Lung (tissue), 12 donors: Measurements from ENCODE around the gene LHFPL3. TPM values are rescaled to one million over a fixed set of nuclear protein-coding genes. Genes with fewer than 3 reads are reported as not detected.

Experiments used
- ATAC-seq: fragments of 200-7000 bp; cut with Tn5 transposase; one replicate; pipeline ENCODE4 v1.9.1; 2020; ENCODE audit warnings: moderate number of reproducible peaks; ENCODE audit not compliant: insufficient read depth, low FRiP score
- DNase-seq, 3 donors: peaks; one replicate each; pipeline ENCODE4 v3.0.0-alpha.2; 2013 to 2017
- H3K27ac ChIP-seq, 2 donors: one replicate each; pipeline ENCODE4 v1.5.1; 2013; ENCODE audit warnings: mild to moderate bottlenecking in 2 of 2, moderate library complexity in 2 of 2, control low read depth in 1 of 2, inconsistent platforms in 1 of 2, low read depth in 1 of 2, low read length in 1 of 2
- H3K27me3 ChIP-seq, 3 donors: one replicate each; pipeline ENCODE4 v1.5.1; 2013; ENCODE audit warnings: low read length in 2 of 3; ENCODE audit not compliant: control insufficient read depth in 3 of 3, insufficient read depth in 3 of 3
- H3K36me3 ChIP-seq, 4 donors: one replicate each; pipeline ENCODE4 v1.5.1; 2013; ENCODE audit warnings: low read length in 4 of 4, mild to moderate bottlenecking in 1 of 4, moderate library complexity in 1 of 4; ENCODE audit not compliant: control insufficient read depth in 4 of 4, insufficient read depth in 4 of 4
- H3K4me1 ChIP-seq, 5 donors: one replicate each; pipeline ENCODE4 v1.5.1; 2013; ENCODE audit warnings: low read length in 5 of 5, mild to moderate bottlenecking in 2 of 5, moderate library complexity in 1 of 5; ENCODE audit not compliant: control insufficient read depth in 5 of 5, insufficient read depth in 5 of 5
- H3K4me3 ChIP-seq: one replicate; pipeline ENCODE4 v1.5.1; 2013; ENCODE audit warnings: mild to moderate bottlenecking, control low read depth, moderate library complexity
- H3K9ac ChIP-seq, 2 donors: one replicate each; pipeline ENCODE4 v1.5.1; 2013; ENCODE audit warnings: low read length in 2 of 2, control low read depth in 1 of 2; ENCODE audit not compliant: insufficient read depth in 1 of 2
- H3K9me3 ChIP-seq, 4 donors: one replicate each; pipeline ENCODE4 v1.5.1; 2013; ENCODE audit warnings: low read length in 3 of 4, mild to moderate bottlenecking in 1 of 4, moderate library complexity in 1 of 4; ENCODE audit not compliant: control insufficient read depth in 4 of 4, insufficient read depth in 3 of 4
- WGBS, 2 donors: extraction: QIAGEN DNeasy Blood & Tissue Kit; methylation state at CpG; one replicate each; pipeline ENCODE4 v1.1.7; 2013; 5-methylcytosine and 5-hydroxymethylcytosine counted together
- polyA plus RNA-seq, 2 donors: library from polyadenylated mRNA; stranded (reverse); fragments of 200-250 nt; gene quantifications; one replicate each; pipeline ENCODE4 v1.2.1, GENCODE V29; 2013
- total RNA-seq, 2 donors: library from RNA; depleted of rRNA in 1 of 2; stranded (reverse); fragments of >200 nt in 1 of 2; gene quantifications; one replicate each; pipeline ENCODE4 v1.2.1, GENCODE V29; 2014 to 2021
- TF ChIP-seq, protein P1 (sequence below): IDR thresholded peaks from 2 replicates; pipeline ENCODE4 v1.5.1; 2012; ENCODE audit warnings: mild to moderate bottlenecking; ENCODE audit errors: control extremely low read depth, extremely low read depth
- donor health status: control.
- donor health status: control.
- donor health status: Bipolar disorder and iron deficiency.
- donor health status: healthy.
- donor health status: DM: yes; HTN: yes; CAD: no.

LHFPL3 gene
- total and polyA plus RNA-seq, 4 donors = not detected

DNA sequence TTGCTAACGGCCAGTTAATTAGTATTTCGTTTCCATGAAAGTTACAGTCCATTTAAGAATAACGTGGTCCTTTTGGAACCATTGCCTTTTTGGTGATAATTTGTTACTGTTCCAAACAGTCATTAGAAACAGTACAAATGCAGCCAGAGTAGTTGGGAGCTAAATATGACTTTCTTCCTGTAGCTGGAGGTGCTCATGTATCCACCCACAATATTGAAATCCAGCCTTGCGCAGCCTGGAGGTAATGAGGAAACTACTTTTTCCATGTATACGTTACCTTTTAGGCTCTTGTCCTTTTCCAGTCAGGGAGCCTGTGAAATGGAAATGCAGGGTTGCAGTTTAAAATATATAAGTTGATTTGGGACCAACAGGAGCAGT lies 43.6 kb downstream of the LHFPL3 start:
- H3K9me3 ChIP-seq = no peaks in the 10 kb centered on the region
- H3K27me3 ChIP-seq = no peaks in the 10 kb centered on the region
- H3K27ac ChIP-seq = no peak overlapping the region
- no peaks in the 10 kb centered on the region for H3K36me3 ChIP-seq
- DNase-seq (no peak), ATAC-seq (no peak)
- 73 to 85% methylated on average over 5 of the region's 5 CpGs for WGBS, 2 donors
- H3K9ac ChIP-seq = no peak overlapping the region
- H3K4me3 ChIP-seq = no peak overlapping the region
- H3K4me1 ChIP-seq = no peaks in the 10 kb centered on the region
- TF ChIP-seq, protein P1, sequence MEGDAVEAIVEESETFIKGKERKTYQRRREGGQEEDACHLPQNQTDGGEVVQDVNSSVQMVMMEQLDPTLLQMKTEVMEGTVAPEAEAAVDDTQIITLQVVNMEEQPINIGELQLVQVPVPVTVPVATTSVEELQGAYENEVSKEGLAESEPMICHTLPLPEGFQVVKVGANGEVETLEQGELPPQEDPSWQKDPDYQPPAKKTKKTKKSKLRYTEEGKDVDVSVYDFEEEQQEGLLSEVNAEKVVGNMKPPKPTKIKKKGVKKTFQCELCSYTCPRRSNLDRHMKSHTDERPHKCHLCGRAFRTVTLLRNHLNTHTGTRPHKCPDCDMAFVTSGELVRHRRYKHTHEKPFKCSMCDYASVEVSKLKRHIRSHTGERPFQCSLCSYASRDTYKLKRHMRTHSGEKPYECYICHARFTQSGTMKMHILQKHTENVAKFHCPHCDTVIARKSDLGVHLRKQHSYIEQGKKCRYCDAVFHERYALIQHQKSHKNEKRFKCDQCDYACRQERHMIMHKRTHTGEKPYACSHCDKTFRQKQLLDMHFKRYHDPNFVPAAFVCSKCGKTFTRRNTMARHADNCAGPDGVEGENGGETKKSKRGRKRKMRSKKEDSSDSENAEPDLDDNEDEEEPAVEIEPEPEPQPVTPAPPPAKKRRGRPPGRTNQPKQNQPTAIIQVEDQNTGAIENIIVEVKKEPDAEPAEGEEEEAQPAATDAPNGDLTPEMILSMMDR = no peak

DNA sequence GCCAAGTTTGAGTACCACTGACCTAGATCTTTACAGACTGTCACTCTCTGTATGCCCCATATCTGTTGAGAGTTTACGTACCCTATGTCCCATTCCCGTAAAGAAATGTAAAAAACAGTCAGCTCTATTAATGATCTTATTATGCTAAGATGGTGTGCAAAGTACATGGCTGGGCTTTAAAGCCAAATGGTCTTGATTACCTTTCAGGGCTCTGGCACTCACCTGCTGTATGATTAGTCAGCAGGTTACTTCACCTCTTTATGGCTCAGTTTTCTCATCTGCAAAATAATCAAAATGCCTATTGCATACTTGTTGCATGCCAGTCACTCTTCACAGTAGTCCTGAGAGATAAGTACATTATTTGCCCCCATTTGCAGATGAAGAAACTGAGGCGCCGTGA lies 54.2 kb downstream of the LHFPL3 start:
- Histone ChIP-seq H3K9ac (no peak overlapping the region), H3K27ac (no peak overlapping the region), H3K9me3 (no peaks in the 10 kb centered on the region), H3K4me1 (no peaks in the 10 kb centered on the region), H3K27me3 (peaks cover 0 to 4% (median 0%) of the 10 kb centered on the region in 3 donors), H3K36me3 (no peaks in the 10 kb centered on the region), H3K4me3 (no peak overlapping the region)
- 85 to 94% methylated on average over 4 of the region's 4 CpGs for WGBS, 2 donors
- ATAC-seq (no peak), DNase-seq (no peak)
- TF ChIP-seq, protein P1 = no peak

DNA sequence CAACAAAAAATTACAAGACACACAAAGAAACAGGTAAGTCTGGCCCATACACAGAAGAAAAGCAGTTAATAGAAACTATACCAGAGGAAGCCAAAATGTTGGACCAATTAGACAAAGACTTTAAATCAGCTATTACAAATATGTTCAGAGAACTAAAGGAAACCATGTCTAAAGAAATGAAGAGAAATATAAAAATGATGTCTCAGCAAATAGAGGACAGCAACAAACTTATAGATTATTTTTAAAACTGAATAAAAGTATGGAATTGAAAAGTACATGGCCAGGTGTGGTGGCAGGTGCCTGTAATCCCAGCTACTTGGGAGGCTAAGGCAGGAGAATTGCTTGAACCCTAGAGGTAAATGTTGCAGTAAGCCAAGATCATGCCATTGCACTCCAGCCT lies 58.5 kb downstream of the LHFPL3 start:
- Histone ChIP-seq H3K36me3 (no peaks in the 10 kb centered on the region), H3K27ac (no peak overlapping the region), H3K4me1 (no peaks in the 10 kb centered on the region), H3K27me3 (no peaks in the 10 kb centered on the region), H3K9ac (no peak overlapping the region), H3K9me3 (peaks cover 0 to 6% (median 0%) of the 10 kb centered on the region in 4 donors), H3K4me3 (no peak overlapping the region)
- no peak for DNase-seq
- TF ChIP-seq, protein P1 = no peak
- no peak for ATAC-seq

DNA sequence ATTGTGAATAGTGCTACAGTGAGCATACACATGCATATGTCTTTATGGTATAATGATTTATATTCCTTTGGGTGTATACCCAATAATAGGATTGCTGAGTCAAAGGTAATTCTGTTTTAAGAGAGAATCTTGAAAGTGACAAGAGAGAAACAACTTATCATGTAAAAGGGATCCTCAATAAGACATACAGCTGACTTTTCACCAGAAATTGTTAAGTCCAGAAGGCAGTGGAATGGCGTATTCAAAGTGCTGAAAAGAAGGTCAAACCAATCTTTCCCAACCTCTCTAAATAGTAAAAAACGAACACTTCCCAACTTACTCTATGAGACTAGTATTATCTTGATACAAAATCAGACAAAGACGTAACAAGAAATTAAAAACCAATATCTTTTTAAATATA lies 59.8 kb downstream of the LHFPL3 start:
- TF ChIP-seq, protein P1 = no peak
- no peaks in the 10 kb centered on the region for H3K27me3 ChIP-seq
- no peak overlapping the region for H3K4me3 ChIP-seq
- 80 to 86% methylated on average over 3 of the region's 3 CpGs for WGBS, 2 donors
- peaks cover 0 to 6% (median 0%) of the 10 kb centered on the region in 4 donors for H3K9me3 ChIP-seq
- no peaks in the 10 kb centered on the region for H3K36me3 ChIP-seq
- no peaks in the 10 kb centered on the region for H3K4me1 ChIP-seq
- DNase-seq = no peak
- H3K27ac ChIP-seq = no peak overlapping the region
- no peak overlapping the region for H3K9ac ChIP-seq
- ATAC-seq = no peak
